K562 (cell line): ENCODE data around the gene ZNF74. TPM values are rescaled to one million over a fixed set of nuclear protein-coding genes. Genes with fewer than 3 reads are reported as not detected.

ENCODE experiments used
- ATAC-seq: fragments of 200-7000 bp; cut with Tn5 transposase; 3 replicates; pipeline ENCODE4 v1.9.1; 2020; ENCODE audit warnings: moderate library complexity
- BruUV-seq: library from RNA; stranded (reverse); fragments of 400-500 nt; replicated peaks from 2 replicates; lab custom pipeline; 2021; lab: Mats Ljungman, UMichigan
- CTCF ChIA-PET: fragments of 300-600 bp; formaldehyde crosslinking; extraction: SDS; loops from one replicate; lab custom pipeline; 2021; ENCODE audit warnings: low intra/inter-chr PET ratio; lab: Yijun Ruan, JAX
- POLR2A ChIA-PET: fragments of 300-600, 350-650 bp; sonication (Branson Sonifier 250); formaldehyde crosslinking; extraction: SDS; loops from one replicate; lab custom pipeline; 2021; ENCODE audit warnings: antibody characterized with exemption, inconsistent platforms; lab: Yijun Ruan, JAX
- DNase-seq, 4 experiments: peaks; one replicate each; pipeline versions ENCODE4 v3.0.0 to v3.0.0-alpha.2; 2011 to 2018; ENCODE audit warnings: low spot score in 3 of 4, mixed read lengths in 3 of 4; ENCODE audit errors: extremely low read depth in 1 of 4
- FAIRE-seq: peaks from 2 replicates; lab custom pipeline; 2011; peaks lifted over from hg19 to GRCh38; lab: Jason Lieb, UNC
- H2AFZ ChIP-seq: 2 replicates; pipeline ENCODE4 v1.6.0; 2011; ENCODE audit warnings: low read depth, low read length, control low read depth, inconsistent platforms
- H3K27ac ChIP-seq: fragments of 200-600 bp; 3 replicates; pipeline ENCODE4 v1.8.0; 2011; ENCODE audit warnings: low read depth, mild to moderate bottlenecking, control low read depth, inconsistent platforms, low read length, moderate library complexity, mixed read lengths; ENCODE audit errors: extremely low read depth
- H3K27me3 ChIP-seq, 2 experiments: fragments of 300-600 bp in 1 of 2; 2 replicates in 1 of 2; 3 replicates in 1 of 2; pipeline versions ENCODE4 v1.6.0 to v1.8.0; 2011; ENCODE audit warnings: inconsistent platforms in 2 of 2, low read length in 2 of 2, mild to moderate bottlenecking in 1 of 2, mixed read lengths in 1 of 2, moderate library complexity in 1 of 2; ENCODE audit not compliant: control insufficient read depth in 2 of 2, insufficient read depth in 2 of 2
- H3K36me3 ChIP-seq: fragments of 300-600 bp; 3 replicates; pipeline ENCODE4 v1.8.0; 2011; ENCODE audit warnings: mild to moderate bottlenecking, low read length, inconsistent platforms; ENCODE audit not compliant: control insufficient read depth, insufficient read depth
- H3K4me1 ChIP-seq, 2 experiments: fragments of 200-600 bp in 1 of 2; replicated peaks in 1 of 2; 2 replicates in 1 of 2; 3 replicates in 1 of 2; pipeline versions ENCODE4 v1.5.1 to v1.8.0; 2011; ENCODE audit warnings: inconsistent platforms in 2 of 2, low read length in 2 of 2, mild to moderate bottlenecking in 1 of 2, mixed read lengths in 1 of 2, moderate library complexity in 1 of 2; ENCODE audit not compliant: control insufficient read depth in 2 of 2, insufficient read depth in 2 of 2
- H3K4me2 ChIP-seq: 2 replicates; pipeline ENCODE4 v1.6.1; 2011; ENCODE audit warnings: low read length, control low read depth, inconsistent platforms, mixed read lengths; ENCODE audit not compliant: insufficient read depth
- H3K4me3 ChIP-seq: fragments of 200-600 bp; sonication (generic), shearing (Covaris generic); 2 replicates; pipeline ENCODE4 v1.5.1; 2016; ENCODE audit warnings: control low read depth, inconsistent platforms
- H3K79me2 ChIP-seq: fragments of 200-600 bp; 3 replicates; pipeline ENCODE4 v1.8.0; 2011; ENCODE audit warnings: low read length, inconsistent platforms; ENCODE audit not compliant: control insufficient read depth, insufficient read depth
- H3K9ac ChIP-seq, 2 experiments: 2 replicates each; pipeline versions ENCODE4 v1.6.0 to v1.6.1; 2011; ENCODE audit warnings: low read depth in 2 of 2, low read length in 2 of 2, control low read depth in 1 of 2, inconsistent platforms in 1 of 2, mild to moderate bottlenecking in 1 of 2, mixed read lengths in 1 of 2; ENCODE audit not compliant: insufficient read depth in 1 of 2
- H3K9me1 ChIP-seq: one replicate; pipeline ENCODE4 v1.6.0; 2011; ENCODE audit warnings: inconsistent platforms, mild to moderate bottlenecking, low read length, moderate library complexity; ENCODE audit not compliant: control insufficient read depth, insufficient read depth
- H3K9me3 ChIP-seq: replicated peaks from 2 replicates; pipeline ENCODE4 v1.5.1; 2011; ENCODE audit warnings: low read depth, low read length, inconsistent platforms; ENCODE audit not compliant: control insufficient read depth, insufficient read depth
- H4K20me1 ChIP-seq: replicated peaks from 2 replicates; pipeline ENCODE4 v1.6.1; 2011; ENCODE audit warnings: low read length, inconsistent platforms, mixed read lengths; ENCODE audit not compliant: control insufficient read depth, insufficient read depth
- CEBPG ChIP-seq, 3 experiments: fragments of 200-800 bp in 1 of 3; sonication (Bioruptor generic) in 1 of 3; sonication (generic) in 1 of 3; formaldehyde crosslinking in 1 of 3; IDR thresholded peaks in 2 of 3; conservative IDR thresholded peaks in 1 of 3; 2 replicates each; pipeline versions ENCODE4 v1.6.1 to v1.8.0; 2016 to 2022; ENCODE audit warnings: missing compliant biosample characterization in 2 of 3, missing genetic modification characterization in 2 of 3, mild to moderate bottlenecking in 1 of 3, missing genetic modification reagents in 1 of 3
- FOXA3 ChIP-seq, 2 experiments: fragments of 450-650 bp in 1 of 2; sonication (generic) in 1 of 2; formaldehyde crosslinking; IDR thresholded peaks in 1 of 2; conservative IDR thresholded peaks in 1 of 2; 2 replicates each; pipeline versions ENCODE4 v1.4.0 to v1.8.0; 2020 to 2022; ENCODE audit warnings: mild to moderate bottlenecking in 2 of 2, missing genetic modification reagents in 1 of 2
- POLR2A ChIP-seq: fragments of 450-650 bp; conservative IDR thresholded peaks from 2 replicates; pipeline ENCODE4 v1.6.1; 2016
- POLR3A ChIP-seq: IDR thresholded peaks from 2 replicates; pipeline ENCODE4 v1.6.1; 2011; ENCODE audit warnings: borderline replicate concordance, mild to moderate bottlenecking, moderate library complexity; ENCODE audit not compliant: insufficient read length, insufficient read depth; ENCODE audit errors: extremely low read depth
- WHSC1 ChIP-seq: IDR thresholded peaks from one replicate; pipeline ENCODE4 v1.6.1; 2012; ENCODE audit warnings: low read length, control low read depth, inconsistent platforms
- ZNF175 ChIP-seq: fragments of 200-800 bp; sonication (Bioruptor generic); IDR thresholded peaks from 2 replicates; pipeline ENCODE4 v1.6.1; 2016; ENCODE audit warnings: low read depth, mild to moderate bottlenecking, missing genetic modification characterization, missing compliant biosample characterization
- WGBS: fragments of 100-300 bp; shearing (Covaris generic); methylation state at CpG from one replicate; pipeline ENCODE4 v1.1.6; 2016; ENCODE audit warnings: low coverage, mixed read lengths; ENCODE audit not compliant: insufficient coverage; ENCODE audit errors: missing lambda C conversion rate; 5-methylcytosine and 5-hydroxymethylcytosine counted together
- in situ Hi-C: fragments of 300-500 bp; cut with MboI; formaldehyde crosslinking; loops from 4 replicates; pipeline ENCODE4 v1.15.0; 2018; ENCODE audit warnings: inconsistent platforms, mixed read lengths
- intact Hi-C: fragments of 100-400 bp; cut with micrococcal nuclease; formaldehyde crosslinking; loops from 2 replicates; pipeline ENCODE4 v1.14.2; 2022
- polyA plus RNA-seq, 8 experiments: library from polyadenylated mRNA; depleted of rRNA in 4 of 8; stranded (reverse) in 5 of 8; unstranded in 3 of 8; fragments of >200 nt; fragmentation: Nextera tagmentation in 2 of 8; fragmentation: Illumina TruSeq in 1 of 8; extraction: Ambion mirVana in 2 of 8; extraction: Trizol in 1 of 8; gene quantifications; 2 replicates each; pipeline versions ENCODE4 v1.2.1 to v1.2.3, GENCODE V29; 2011 to 2014; ENCODE audit warnings: inconsistent platforms in 1 of 8, missing spikeins in 1 of 8
- total RNA-seq, 7 experiments: library from RNA; depleted of rRNA in 6 of 7; stranded (reverse); fragments of >200 nt in 6 of 7; fragmentation: Illumina TruSeq in 2 of 7; extraction: Trizol in 2 of 7; gene quantifications; 2 replicates each; pipeline versions ENCODE4 v1.2.1 to v1.2.3, GENCODE V29; 2011 to 2021; ENCODE audit warnings: low replicate concordance in 1 of 7
- TF ChIP-seq, protein P1 (sequence below), 2 experiments: fragments of 200-800 bp in 1 of 2; sonication (Bioruptor generic) in 1 of 2; sonication (generic) in 1 of 2; formaldehyde crosslinking in 1 of 2; IDR thresholded peaks in 1 of 2; conservative IDR thresholded peaks in 1 of 2; 2 replicates each; pipeline versions ENCODE4 v1.5.0 to v1.6.1; 2016 to 2020; ENCODE audit warnings: missing compliant biosample characterization in 1 of 2, missing genetic modification characterization in 1 of 2, missing genetic modification reagents in 1 of 2
- TF ChIP-seq, protein P2 (sequence below), 2 experiments: fragments of 450-650 bp in 1 of 2; sonication (generic) in 1 of 2; formaldehyde crosslinking in 1 of 2; IDR thresholded peaks; 2 replicates each; pipeline versions ENCODE4 v1.7.1 to v1.9.0; 2016 to 2022; ENCODE audit warnings: inconsistent platforms in 1 of 2, mild to moderate bottlenecking in 1 of 2, missing genetic modification reagents in 1 of 2

ZNF74 gene
- total and polyA plus RNA-seq, 9 of the 15 experiments (the other 6 are each of a cell fraction or from before 2014, with no cell fraction given) = 2.4 to 53.5 (median 31.5) TPM

DNA sequence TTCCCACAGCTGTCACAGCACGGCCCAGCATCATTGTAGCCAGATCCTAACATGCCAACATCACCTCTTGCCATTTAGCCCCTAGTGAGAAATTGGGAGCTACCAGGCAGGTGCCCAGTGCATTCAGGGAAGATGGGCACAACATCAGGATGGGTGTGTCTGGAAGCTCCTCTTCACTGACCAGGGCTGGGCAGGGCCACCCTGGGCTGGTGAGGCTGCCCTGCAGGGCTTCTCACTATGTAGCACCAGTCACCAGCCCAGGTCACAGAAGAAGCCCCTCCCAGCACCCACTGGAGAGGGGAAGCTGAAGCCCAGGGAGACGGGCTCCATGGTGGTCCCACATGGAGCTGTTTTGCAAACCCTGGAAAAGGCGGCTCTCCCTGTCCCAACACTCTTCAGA is 13.9 kb downstream of the ZNF74 start (continued):
- TF ChIP-seq, protein P1, sequence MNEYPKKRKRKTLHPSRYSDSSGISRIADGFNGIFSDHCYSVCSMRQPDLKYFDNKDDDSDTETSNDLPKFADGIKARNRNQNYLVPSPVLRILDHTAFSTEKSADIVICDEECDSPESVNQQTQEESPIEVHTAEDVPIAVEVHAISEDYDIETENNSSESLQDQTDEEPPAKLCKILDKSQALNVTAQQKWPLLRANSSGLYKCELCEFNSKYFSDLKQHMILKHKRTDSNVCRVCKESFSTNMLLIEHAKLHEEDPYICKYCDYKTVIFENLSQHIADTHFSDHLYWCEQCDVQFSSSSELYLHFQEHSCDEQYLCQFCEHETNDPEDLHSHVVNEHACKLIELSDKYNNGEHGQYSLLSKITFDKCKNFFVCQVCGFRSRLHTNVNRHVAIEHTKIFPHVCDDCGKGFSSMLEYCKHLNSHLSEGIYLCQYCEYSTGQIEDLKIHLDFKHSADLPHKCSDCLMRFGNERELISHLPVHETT (CRISPR knock-in tag; conservative IDR thresholded peaks at IDR 0.05 in 1 of 2, IDR thresholded peaks at IDR 0.05 in 1 of 2) = 0 out of 4 replicates have a peak, but pooled peaks of 1 of the 2 experiments have one; percentile 52
- no peak for TF ChIP-seq POLR3A

DNA sequence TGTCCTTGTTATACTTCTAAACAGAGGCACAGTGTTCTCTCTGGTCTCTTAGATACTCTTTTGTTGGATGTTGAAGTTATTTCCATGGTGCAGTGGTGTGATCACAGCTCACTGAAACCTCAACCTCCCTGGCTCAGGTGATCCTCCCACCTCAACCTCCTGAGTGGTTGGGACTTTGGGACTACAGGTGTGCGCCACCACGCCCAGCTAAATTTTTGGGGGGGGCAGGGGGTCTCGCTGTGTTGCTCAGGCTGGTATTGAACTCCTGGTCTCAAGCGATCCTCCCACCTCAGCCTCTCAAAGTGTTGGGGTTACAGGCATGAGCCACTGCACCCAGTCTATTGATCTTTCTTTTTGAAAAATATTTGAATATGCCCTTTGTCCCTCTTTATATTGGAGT is 14.9 kb downstream of the ZNF74 start:
- intact Hi-C loops = no loop called here
- WGBS = 73% methylated on average over 4 of the region's 4 CpGs
- BruUV-seq = no TSS peak
- in situ Hi-C loops = loop anchor here (25.0 kb wide), 2 partner anchors 278 to 1872 kb away; partner anchors contain the start of gene TMEM191B
- Histone ChIP-seq H3K9me1 (peaks cover 3% of the 10 kb centered on the region), H3K27ac (no peak overlapping the region), H3K27me3 (no peaks in the 10 kb centered on the region), H3K4me3 (no peak overlapping the region), H3K36me3 (peaks cover 35% of the 10 kb centered on the region; the same call in 2 of the 3 replicates), H3K4me1 (peaks cover 8 to 9% of the 10 kb centered on the region in 2 experiments), H2AFZ (no peak overlapping the region), H3K4me2 (no peak overlapping the region), H4K20me1 (no peaks in the 10 kb centered on the region), H3K9ac (no peak overlapping the region), H3K79me2 (no peaks in the 10 kb centered on the region), H3K9me3 (no peaks in the 10 kb centered on the region)
- POLR2A ChIA-PET = interaction anchor here (0.6 to 8.9 kb wide), 7 partner anchors 10 to 677 kb away, joined by 3 to 84 read pairs (median 4); partner anchors contain the start of gene ZNF74
- FAIRE-seq (no peak), ATAC-seq (no peak), DNase-seq (no peak)
- CTCF ChIA-PET = no interaction called here
- TF ChIP-seq FOXA3 (CRISPR knock-in tag; conservative IDR thresholded peaks at IDR 0.05 in 1 of 2, IDR thresholded peaks at IDR 0.05 in 1 of 2) (peak in 1 of 2 experiments; percentile 44; a peak in 1 of 4 replicates), WHSC1 (no peak), CEBPG (CRISPR knock-in tag; IDR thresholded peaks at IDR 0.05) (no peak), CEBPG (tag; conservative IDR thresholded peaks at IDR 0.05 in 1 of 2, IDR thresholded peaks at IDR 0.05 in 1 of 2) (no peak), POLR2A (no peak), ZNF175 (CRISPR knock-in tag) (no peak)
- TF ChIP-seq, protein P2, sequence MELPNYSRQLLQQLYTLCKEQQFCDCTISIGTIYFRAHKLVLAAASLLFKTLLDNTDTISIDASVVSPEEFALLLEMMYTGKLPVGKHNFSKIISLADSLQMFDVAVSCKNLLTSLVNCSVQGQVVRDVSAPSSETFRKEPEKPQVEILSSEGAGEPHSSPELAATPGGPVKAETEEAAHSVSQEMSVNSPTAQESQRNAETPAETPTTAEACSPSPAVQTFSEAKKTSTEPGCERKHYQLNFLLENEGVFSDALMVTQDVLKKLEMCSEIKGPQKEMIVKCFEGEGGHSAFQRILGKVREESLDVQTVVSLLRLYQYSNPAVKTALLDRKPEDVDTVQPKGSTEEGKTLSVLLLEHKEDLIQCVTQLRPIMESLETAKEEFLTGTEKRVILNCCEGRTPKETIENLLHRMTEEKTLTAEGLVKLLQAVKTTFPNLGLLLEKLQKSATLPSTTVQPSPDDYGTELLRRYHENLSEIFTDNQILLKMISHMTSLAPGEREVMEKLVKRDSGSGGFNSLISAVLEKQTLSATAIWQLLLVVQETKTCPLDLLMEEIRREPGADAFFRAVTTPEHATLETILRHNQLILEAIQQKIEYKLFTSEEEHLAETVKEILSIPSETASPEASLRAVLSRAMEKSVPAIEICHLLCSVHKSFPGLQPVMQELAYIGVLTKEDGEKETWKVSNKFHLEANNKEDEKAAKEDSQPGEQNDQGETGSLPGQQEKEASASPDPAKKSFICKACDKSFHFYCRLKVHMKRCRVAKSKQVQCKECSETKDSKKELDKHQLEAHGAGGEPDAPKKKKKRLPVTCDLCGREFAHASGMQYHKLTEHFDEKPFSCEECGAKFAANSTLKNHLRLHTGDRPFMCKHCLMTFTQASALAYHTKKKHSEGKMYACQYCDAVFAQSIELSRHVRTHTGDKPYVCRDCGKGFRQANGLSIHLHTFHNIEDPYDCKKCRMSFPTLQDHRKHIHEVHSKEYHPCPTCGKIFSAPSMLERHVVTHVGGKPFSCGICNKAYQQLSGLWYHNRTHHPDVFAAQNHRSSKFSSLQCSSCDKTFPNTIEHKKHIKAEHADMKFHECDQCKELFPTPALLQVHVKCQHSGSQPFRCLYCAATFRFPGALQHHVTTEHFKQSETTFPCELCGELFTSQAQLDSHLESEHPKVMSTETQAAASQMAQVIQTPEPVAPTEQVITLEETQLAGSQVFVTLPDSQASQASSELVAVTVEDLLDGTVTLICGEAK (IDR thresholded peaks at IDR 0.05) = no peak
- TF ChIP-seq, protein P2 (CRISPR knock-in tag; IDR thresholded peaks at IDR 0.05) = no peak; the same call in 1 of the 2 replicates
